ENCODE data around the gene ANO10. TPM values are rescaled to one million over a fixed set of nuclear protein-coding genes. Genes with fewer than 3 reads are reported as not detected.

ANO10 gene
- total RNA-seq, 2 experiments from 2014 or later, result 9.5 to 12.9 TPM

- ATAC-seq (no peak), DNase-seq (no peak)
- POLR2A ChIA-PET, result no interaction called here
- H3K9me3 Mint-ChIP-seq (ENCODE audit: insufficient read depth), result peaks cover 11% of the 10 kb centered on the region
- no peak overlapping the region for H3K4me3 Mint-ChIP-seq
- H3K27ac Mint-ChIP-seq, result no peak overlapping the region
- H3K27me3 Mint-ChIP-seq (ENCODE audit: low read depth), result no peaks in the 10 kb centered on the region
- CTCF ChIA-PET, result no interaction called here
- H3K4me1 Mint-ChIP-seq (ENCODE audit: low read depth), result peaks cover 27% of the 10 kb centered on the region
- peaks cover 68% of the 10 kb centered on the region for H3K36me3 Mint-ChIP-seq (ENCODE audit: low read depth)
Measured at GRCh38 chr3:43331381-43331780, 290.4 kb downstream of the ANO10 start.

DNA sequence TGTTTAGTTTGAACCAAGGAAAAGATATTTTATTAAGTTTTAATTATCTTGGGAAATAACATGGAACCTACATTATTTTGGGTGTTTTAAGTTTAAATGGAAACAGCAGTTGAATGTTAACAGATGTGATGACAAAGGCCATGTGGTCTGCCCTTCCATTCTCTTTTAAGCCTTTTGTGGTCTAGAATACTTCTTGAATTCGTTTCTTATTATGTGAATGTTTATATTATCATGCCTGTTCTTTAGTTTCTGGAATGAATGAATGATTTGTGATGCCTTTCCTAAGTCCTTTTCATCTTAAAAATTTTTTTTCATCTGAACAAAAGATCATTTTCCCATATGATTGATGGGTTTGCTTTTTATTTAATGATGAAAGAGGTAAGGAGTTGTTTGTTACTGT, 290.8 kb downstream of the ANO10 start:
- Mint-ChIP-seq H3K9me3 (ENCODE audit: insufficient read depth) (peaks cover 11% of the 10 kb centered on the region), H3K36me3 (ENCODE audit: low read depth) (peaks cover 65% of the 10 kb centered on the region), H3K4me3 (no peak overlapping the region), H3K27ac (no peak overlapping the region), H3K4me1 (ENCODE audit: low read depth) (peaks cover 31% of the 10 kb centered on the region), H3K27me3 (ENCODE audit: low read depth) (no peaks in the 10 kb centered on the region)
- DNase-seq, result no peak
- CTCF ChIA-PET, result no interaction called here
- POLR2A ChIA-PET, result no interaction called here
- ATAC-seq, result no peak

DNA sequence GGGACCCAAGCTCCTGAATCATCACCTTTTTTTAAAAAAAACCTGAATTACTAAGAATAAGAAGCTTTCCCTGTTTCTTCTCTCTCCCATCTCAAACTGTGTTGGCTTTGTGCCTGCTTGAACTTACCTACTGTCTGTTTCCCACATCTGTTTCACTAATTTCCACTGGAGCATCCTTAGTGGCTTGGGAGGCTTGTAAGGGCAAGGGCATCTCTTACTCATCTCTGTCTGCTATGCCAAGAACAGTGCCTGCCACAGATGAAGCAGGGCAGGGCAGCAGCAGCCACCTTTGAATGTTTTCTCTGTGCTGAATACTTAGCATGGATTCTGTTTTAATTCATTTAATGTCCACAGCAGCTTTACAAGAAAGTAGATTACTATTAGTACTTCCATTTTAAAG, 293.2 kb downstream of the ANO10 start:
- H3K4me3 Mint-ChIP-seq, result no peak overlapping the region
- no peak for ATAC-seq
- peaks cover 59% of the 10 kb centered on the region for H3K36me3 Mint-ChIP-seq (ENCODE audit: low read depth)
- ChIA-PET POLR2A (no interaction called here), CTCF (interaction anchor here (1.3 kb wide), 1 partner anchor 18 kb away, joined by 6 read pairs; no protein-coding TSS in a partner anchor)
- H3K4me1 Mint-ChIP-seq (ENCODE audit: low read depth), result peaks cover 46% of the 10 kb centered on the region
- H3K27me3 Mint-ChIP-seq (ENCODE audit: low read depth), result no peaks in the 10 kb centered on the region
- H3K9me3 Mint-ChIP-seq (ENCODE audit: insufficient read depth), result no peaks in the 10 kb centered on the region
- DNase-seq, result no peak
- H3K27ac Mint-ChIP-seq, result no peak overlapping the region

DNA sequence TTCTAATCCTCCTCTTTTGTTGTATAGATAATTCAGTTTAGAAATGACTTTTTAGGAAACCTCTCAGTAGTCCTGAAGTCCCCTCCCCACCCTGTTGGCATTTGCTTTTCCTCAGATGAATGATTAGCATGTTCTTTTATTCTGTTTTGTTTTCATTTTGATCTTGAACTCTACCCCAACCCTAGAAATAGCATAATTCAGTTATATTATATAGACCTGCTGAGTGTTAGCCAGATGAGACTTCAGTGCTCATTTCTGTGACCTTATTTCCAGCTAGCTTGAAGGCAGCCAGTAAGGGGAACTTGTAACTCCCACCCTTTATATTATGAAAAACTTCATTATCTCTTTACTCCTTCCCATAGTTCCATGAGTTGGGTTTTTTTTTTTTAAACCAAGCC, 294.2 kb downstream of the ANO10 start:
- no peak for ATAC-seq
- no peaks in the 10 kb centered on the region for H3K27me3 Mint-ChIP-seq (ENCODE audit: low read depth)
- peak overlapping the region; percentile 4 for H3K27ac Mint-ChIP-seq
- no peak overlapping the region for H3K4me3 Mint-ChIP-seq
- peaks cover 59% of the 10 kb centered on the region for H3K36me3 Mint-ChIP-seq (ENCODE audit: low read depth)
- H3K4me1 Mint-ChIP-seq (ENCODE audit: low read depth), result peaks cover 46% of the 10 kb centered on the region
- no peak for DNase-seq
- no peaks in the 10 kb centered on the region for H3K9me3 Mint-ChIP-seq (ENCODE audit: insufficient read depth)
- ChIA-PET POLR2A (interaction anchor here (0.6 to 1.8 kb wide), 3 partner anchors 18 to 42 kb away, joined by 3 to 6 read pairs (median 4); partner anchors contain the start of gene SNRK), CTCF (interaction anchor here (0.9 kb wide), 1 partner anchor 19 kb away, joined by 3 read pairs; no protein-coding TSS in a partner anchor)

DNA sequence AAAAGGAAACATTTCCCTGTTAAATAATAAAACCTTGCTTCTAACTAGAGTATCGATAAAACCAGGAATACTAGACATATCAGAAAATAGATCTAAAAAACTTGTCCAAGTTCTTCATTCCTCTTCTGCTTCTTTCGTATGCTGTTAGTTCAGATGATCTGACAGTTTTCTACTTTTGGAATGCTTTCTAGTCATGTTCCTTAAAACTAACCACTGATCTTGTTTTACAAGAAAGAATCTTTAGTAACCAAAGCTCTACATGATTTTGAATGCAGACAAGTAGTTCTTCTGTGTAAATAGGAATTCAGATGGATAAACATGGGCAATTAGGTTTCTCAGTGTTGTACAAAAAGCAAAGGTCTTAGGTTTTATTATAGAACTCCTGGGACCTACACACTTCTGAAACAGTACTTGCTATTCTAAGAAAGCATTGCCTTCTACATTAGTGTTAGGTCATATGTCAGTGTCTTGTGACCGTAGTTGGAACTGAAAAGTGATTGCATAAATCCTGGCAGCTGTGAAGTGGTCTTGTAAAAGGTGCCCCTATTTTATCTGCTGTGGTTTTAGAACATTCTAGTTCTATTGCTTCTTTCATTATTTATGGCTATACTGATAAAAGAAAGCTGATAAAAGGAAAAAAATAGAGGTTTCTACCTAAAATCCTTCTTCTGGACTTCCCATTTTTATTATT, 294.8 kb downstream of the ANO10 start:
- no peak for DNase-seq
- Mint-ChIP-seq H3K4me3 (no peak overlapping the region), H3K4me1 (ENCODE audit: low read depth) (peaks cover 46% of the 10 kb centered on the region), H3K27ac (peak overlapping the region; percentile 31), H3K27me3 (ENCODE audit: low read depth) (no peaks in the 10 kb centered on the region), H3K36me3 (ENCODE audit: low read depth) (peaks cover 58% of the 10 kb centered on the region), H3K9me3 (ENCODE audit: insufficient read depth) (no peaks in the 10 kb centered on the region)
- peak; percentile 47 for ATAC-seq
- ChIA-PET POLR2A (interaction anchor here (0.6 to 1.8 kb wide), 3 partner anchors 19 to 41 kb away, joined by 3 to 6 read pairs (median 4); partner anchors contain the start of gene SNRK), CTCF (interaction anchor here (0.9 to 1.6 kb wide), 6 partner anchors 19 to 176 kb away, joined by 3 to 6 read pairs (median 4); no protein-coding TSS in a partner anchor)

- H3K9me3 Mint-ChIP-seq (ENCODE audit: insufficient read depth), result no peaks in the 10 kb centered on the region
- DNase-seq (no peak), ATAC-seq (no peak)
- H3K4me1 Mint-ChIP-seq (ENCODE audit: low read depth), result peaks cover 46% of the 10 kb centered on the region
- ChIA-PET POLR2A (no interaction called here), CTCF (no interaction called here)
- no peaks in the 10 kb centered on the region for H3K27me3 Mint-ChIP-seq (ENCODE audit: low read depth)
- H3K27ac Mint-ChIP-seq, result no peak overlapping the region
- peaks cover 57% of the 10 kb centered on the region for H3K36me3 Mint-ChIP-seq (ENCODE audit: low read depth)
- H3K4me3 Mint-ChIP-seq, result no peak overlapping the region
Measured at GRCh38 chr3:43323541-43323940, 298.3 kb downstream of the ANO10 start.

DNA sequence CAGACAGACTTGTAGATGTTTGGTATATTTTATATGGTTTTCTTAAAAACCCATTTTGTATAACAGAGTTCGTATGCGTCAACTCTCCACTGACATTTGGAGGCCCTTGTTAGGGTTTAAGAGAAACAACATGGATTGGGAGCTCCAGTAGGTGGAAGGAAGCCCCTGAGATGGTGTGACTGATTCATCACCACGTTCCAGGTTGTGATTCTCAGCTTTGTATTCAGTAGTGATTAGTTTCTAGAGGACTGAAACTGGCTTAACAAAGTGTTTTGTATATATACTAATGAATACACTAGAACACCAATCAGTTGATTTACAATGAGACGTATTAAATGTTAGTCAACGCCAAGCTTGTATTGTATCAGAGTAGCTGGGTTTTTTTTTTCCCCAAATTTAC, 301.5 kb downstream of the ANO10 start:
- peaks cover 58% of the 10 kb centered on the region for H3K36me3 Mint-ChIP-seq (ENCODE audit: low read depth)

DNA sequence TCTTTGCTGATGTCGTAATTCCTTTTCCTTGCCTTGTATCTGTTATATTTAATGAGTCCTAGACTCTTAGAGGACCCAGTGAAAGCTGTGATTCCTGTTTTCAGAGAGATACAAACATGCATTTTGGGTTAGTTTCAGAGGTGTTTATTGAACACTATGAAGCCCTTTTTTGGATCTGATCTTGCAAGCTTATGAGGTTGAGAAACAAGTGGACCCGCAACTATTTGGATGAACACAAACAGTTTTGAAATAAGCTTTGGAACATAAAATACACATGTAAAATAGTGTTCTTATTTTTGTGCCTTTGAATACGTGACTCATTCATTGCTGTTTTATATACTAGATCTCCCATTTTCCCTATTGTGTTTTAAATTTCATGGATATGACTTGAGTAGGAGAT, 302.0 kb downstream of the ANO10 start:
- DNase-seq, result no peak
- ATAC-seq, result no peak
- Mint-ChIP-seq H3K27ac (no peak overlapping the region), H3K9me3 (ENCODE audit: insufficient read depth) (no peaks in the 10 kb centered on the region), H3K4me3 (no peak overlapping the region), H3K36me3 (ENCODE audit: low read depth) (peaks cover 61% of the 10 kb centered on the region), H3K27me3 (ENCODE audit: low read depth) (no peaks in the 10 kb centered on the region), H3K4me1 (ENCODE audit: low read depth) (peaks cover 32% of the 10 kb centered on the region)
- ChIA-PET CTCF (interaction anchor here (0.9 to 1.4 kb wide), 3 partner anchors 15 to 159 kb away, joined by 3 to 5 read pairs (median 4); no protein-coding TSS in a partner anchor), POLR2A (interaction anchor here (1.4 kb wide), 1 partner anchor 27 kb away, joined by 3 read pairs; no protein-coding TSS in a partner anchor)

More for the DNA sequence above, 301.5 kb downstream of the ANO10 start:
- no peak overlapping the region for H3K4me3 Mint-ChIP-seq
- H3K27me3 Mint-ChIP-seq (ENCODE audit: low read depth), result no peaks in the 10 kb centered on the region
- ChIA-PET POLR2A (interaction anchor here (0.6 to 1.4 kb wide), 3 partner anchors 14 to 69 kb away, joined by 3 to 4 read pairs (median 3); no protein-coding TSS in a partner anchor), CTCF (interaction anchor here (0.9 to 1.4 kb wide), 4 partner anchors 15 to 159 kb away, joined by 3 to 5 read pairs (median 4); no protein-coding TSS in a partner anchor)
- H3K27ac Mint-ChIP-seq, result no peak overlapping the region
- H3K4me1 Mint-ChIP-seq (ENCODE audit: low read depth), result peaks cover 34% of the 10 kb centered on the region
- ATAC-seq, result no peak
- no peaks in the 10 kb centered on the region for H3K9me3 Mint-ChIP-seq (ENCODE audit: insufficient read depth)
- no peak for DNase-seq

- Mint-ChIP-seq H3K4me3 (no peak overlapping the region), H3K36me3 (ENCODE audit: low read depth) (peaks cover 61% of the 10 kb centered on the region), H3K4me1 (ENCODE audit: low read depth) (peaks cover 31% of the 10 kb centered on the region), H3K27me3 (ENCODE audit: low read depth) (no peaks in the 10 kb centered on the region), H3K9me3 (ENCODE audit: insufficient read depth) (no peaks in the 10 kb centered on the region), H3K27ac (no peak overlapping the region)
- DNase-seq (no peak), ATAC-seq (no peak)
- ChIA-PET CTCF (interaction anchor here (0.9 to 1.4 kb wide), 3 partner anchors 16 to 158 kb away, joined by 3 to 5 read pairs (median 4); no protein-coding TSS in a partner anchor), POLR2A (no interaction called here)
Measured at GRCh38 chr3:43319376-43319775, 302.4 kb downstream of the ANO10 start.

DNA sequence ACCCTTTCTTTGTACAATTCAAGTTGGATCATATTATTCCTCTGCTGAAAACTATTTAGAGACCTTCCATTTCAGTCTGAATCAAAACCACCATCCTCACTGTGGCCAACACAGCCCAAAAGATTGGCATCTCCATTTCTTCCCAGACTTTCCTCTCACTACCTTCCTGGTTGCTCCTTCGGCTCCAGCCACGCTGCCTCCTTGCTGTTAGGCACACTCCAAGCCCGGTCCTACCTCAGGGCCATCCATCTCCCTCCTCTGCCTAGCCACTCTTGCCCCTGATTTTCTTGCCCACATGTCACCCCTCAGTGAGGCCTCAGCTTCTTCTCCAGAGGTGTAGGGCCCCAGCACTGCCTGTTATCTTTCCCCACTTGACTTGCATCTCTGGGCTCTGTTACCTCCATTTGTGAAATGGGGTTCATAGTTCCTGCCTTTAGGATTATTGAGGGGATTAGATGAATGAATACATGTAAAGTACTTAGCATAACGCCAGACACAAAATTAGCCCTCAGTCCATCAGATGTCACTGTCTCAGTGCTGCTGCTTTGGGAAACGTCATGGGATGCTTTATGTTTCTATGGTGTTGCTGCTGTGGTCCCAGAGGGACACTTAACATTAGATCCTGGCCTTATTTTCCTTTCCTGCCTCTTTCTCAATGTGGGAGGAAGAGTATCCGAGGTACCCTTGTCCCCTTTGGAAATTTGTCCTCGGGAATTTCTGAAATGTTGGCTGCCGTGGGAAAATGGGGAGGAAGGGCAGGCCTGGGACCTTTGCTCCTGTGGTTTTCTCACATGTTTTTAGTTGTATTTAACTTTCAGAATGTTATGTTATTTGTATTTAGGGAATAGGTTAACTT, 304.1 kb downstream of the ANO10 start:
- DNase-seq (no peak), ATAC-seq (no peak)
- Mint-ChIP-seq H3K36me3 (ENCODE audit: low read depth) (peaks cover 56% of the 10 kb centered on the region), H3K27ac (peak overlapping the region; percentile 11), H3K4me1 (ENCODE audit: low read depth) (peaks cover 27% of the 10 kb centered on the region), H3K9me3 (ENCODE audit: insufficient read depth) (peaks cover 3% of the 10 kb centered on the region), H3K27me3 (ENCODE audit: low read depth) (no peaks in the 10 kb centered on the region), H3K4me3 (no peak overlapping the region)
- ChIA-PET CTCF (no interaction called here), POLR2A (no interaction called here)

- POLR2A ChIA-PET, result interaction anchor here (1.0 kb wide), 1 partner anchor 20 kb away, joined by 3 read pairs; no protein-coding TSS in a partner anchor
- CTCF ChIA-PET, result interaction anchor here (0.7 kb wide), 1 partner anchor 9 kb away, joined by 3 read pairs; no protein-coding TSS in a partner anchor
- Mint-ChIP-seq H3K4me3 (no peak overlapping the region), H3K36me3 (ENCODE audit: low read depth) (peaks cover 58% of the 10 kb centered on the region), H3K27me3 (ENCODE audit: low read depth) (no peaks in the 10 kb centered on the region), H3K9me3 (ENCODE audit: insufficient read depth) (peaks cover 5% of the 10 kb centered on the region), H3K4me1 (ENCODE audit: low read depth) (peaks cover 27% of the 10 kb centered on the region), H3K27ac (no peak overlapping the region)
- DNase-seq (no peak), ATAC-seq (no peak)
Measured at GRCh38 chr3:43316783-43317460, 304.9 kb downstream of the ANO10 start.

Measured in activated CD8-positive, alpha-beta T cell treated with anti-CD3 and anti-CD28 coated beads, Interleukin-2, amount 10 ng/mL, durations not matched to agents 7 days and 5 days (primary cell).